Activated CD8-positive, alpha-beta memory T cell treated with anti-CD3 and anti-CD28 coated beads for 1 hour (primary cell): ENCODE results near the gene RELA.
A peak's percentile ranks its signal among the peaks of the same experiment; 100 is the strongest.
"Not testable (repeated sequence)": the region's sequence is repeated elsewhere in the genome, so short reads cannot be mapped to it uniquely, and the experiment has no call there.

Experiments
- DNase-seq, 2 donors: peaks; one replicate each; pipeline ENCODE4 v3.0.0-alpha.2; 2020; ENCODE audit warnings: low read depth in 1 of 2; ENCODE audit errors: extremely low read depth in 1 of 2

The RELA gene

DNA sequence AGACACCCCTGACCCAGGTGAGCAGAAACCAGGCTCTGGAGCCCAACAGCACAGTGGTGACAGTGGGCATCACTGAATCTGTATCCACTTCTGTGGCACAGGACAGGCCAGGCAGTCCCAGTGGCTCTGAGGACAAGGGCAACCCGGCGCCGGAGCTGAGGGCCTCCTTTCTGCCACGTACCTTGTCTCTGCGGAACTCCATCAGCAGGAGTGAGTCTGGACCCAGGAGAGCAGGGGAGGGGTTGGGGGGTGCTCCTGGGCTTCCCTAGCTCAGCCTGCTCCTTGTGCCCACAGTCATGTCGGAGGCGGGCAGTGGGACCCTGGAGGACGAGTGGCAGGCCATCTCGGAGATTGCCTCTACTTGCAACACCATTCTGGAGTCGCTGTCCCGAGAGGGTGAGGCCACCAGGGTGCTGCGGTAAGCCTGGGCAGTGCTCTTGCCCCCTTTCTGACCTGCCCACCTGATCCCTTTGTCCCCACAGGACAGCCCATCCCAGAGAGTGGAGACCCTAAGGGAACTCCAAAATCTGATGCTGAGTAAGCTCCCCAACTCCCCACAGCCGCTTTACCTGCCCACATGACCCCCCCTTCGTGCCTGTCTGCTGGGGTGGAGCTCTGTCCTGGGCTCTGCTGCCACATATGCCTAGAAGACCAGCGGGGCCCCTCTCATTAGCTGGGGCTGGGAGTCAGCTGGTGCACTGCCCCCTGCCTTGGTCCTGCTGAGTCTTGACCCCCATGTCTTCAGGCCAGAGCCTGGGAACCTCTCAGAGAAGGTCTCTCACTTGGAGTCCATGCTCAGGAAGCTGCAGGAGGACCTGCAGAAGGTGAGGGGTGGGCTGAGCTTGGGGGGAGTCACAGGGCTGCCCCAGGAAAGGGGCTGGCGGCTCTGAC lies 12.8 kb downstream of the RELA start:
- no peak for DNase-seq

DNA sequence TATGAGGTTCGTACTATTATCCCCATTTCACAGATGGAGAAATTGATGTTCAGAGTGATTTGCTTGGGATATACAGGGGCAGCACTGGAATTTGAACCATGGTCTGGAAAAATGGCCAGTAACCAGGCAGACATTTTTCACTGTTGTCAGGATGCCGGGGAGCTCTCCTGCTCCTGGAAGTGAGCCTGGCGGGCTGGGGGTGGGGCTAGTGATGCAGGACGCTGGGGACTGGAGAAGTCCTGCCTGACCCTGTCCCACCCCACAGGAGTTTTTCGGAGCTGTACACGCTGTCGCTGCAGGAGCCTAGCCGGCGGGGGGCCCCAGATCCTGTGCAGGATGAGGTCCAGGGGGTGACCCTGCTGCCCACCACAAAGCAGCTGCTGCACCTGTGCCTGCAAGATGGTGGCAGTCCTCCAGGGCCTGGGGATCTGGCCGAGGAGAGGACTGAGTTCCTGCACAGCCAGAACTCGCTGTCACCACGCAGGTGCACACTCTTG lies 13.7 kb downstream of the RELA start:
- DNase-seq, result no peak

DNA sequence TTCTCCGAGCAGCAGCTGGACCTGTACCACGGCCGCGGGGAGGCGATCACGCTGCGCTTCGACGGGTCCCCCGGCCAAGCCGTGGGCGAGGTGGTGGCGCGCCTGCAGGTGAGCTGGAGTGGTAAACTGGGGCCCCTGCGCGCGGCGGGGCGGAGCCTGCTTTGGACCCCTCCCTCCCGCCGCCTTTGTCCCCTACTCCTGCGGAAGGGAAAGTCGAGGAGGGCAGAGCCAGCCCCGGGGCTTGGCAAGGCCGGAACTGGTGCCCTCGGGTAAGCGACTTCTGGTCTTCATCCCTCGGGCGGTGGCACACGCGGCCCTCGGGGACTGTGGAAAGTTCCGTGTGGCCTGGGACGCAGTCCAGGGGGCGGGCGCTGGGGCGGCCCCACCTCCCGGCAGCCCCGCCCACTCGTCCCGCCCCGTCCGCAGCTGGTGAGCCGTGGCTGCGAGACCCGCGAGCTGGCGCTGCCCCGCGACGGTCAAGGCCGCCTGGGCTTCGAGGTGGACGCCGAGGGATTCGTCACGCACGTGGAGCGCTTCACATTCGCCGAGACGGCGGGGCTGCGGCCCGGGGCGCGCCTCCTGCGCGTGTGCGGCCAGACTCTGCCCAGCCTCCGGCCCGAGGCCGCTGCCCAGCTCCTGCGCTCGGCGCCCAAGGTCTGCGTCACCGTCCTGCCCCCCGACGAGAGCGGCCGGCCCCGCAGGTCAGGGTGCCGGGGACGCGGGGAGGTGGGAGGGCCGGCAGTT lies 15.6 kb downstream of the RELA start:
- no peak for DNase-seq

DNA sequence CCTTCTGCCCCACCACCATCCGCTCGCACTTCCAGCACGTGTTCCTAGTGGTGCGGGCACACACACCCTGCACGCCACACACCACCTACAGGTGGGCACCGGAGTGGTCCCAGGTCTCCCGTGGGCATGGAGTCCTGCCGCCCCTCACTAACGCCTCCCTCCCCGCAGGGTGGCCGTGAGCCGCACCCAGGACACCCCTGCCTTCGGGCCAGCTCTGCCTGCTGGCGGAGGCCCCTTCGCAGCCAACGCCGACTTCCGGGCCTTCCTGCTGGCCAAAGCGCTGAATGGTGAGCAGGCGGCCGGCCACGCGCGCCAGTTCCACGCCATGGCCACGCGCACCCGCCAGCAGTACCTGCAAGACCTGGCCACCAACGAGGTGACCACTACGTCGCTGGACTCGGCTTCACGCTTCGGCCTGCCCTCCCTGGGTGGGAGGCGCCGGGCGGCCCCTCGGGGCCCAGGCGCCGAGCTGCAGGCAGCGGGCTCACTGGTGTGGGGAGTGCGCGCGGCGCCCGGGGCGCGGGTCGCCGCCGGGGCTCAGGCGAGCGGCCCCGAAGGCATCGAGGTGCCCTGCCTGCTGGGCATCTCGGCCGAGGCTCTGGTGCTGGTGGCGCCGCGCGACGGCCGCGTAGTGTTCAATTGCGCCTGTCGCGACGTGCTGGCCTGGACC lies 16.3 kb downstream of the RELA start:
- DNase-seq, result no peak

DNA sequence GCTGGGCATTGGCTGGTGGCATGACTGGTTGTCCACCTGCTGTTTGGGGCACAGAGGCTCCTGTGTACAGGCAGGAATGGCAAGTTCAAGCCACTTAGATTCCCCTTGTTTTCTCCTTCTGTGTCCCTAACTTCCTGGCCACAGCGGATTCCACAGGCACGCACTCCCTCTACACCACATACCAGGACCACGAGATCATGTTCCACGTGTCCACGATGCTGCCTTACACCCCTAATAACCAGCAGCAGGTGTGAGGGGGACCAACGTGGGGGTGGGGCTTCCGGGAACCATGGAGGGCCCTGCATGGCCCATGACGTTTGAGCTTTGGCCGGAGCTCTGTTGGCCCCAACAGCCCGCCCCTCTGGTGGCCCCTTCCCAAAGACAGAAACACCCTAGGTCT lies 17.0 kb downstream of the RELA start:
- no peak for DNase-seq

DNA sequence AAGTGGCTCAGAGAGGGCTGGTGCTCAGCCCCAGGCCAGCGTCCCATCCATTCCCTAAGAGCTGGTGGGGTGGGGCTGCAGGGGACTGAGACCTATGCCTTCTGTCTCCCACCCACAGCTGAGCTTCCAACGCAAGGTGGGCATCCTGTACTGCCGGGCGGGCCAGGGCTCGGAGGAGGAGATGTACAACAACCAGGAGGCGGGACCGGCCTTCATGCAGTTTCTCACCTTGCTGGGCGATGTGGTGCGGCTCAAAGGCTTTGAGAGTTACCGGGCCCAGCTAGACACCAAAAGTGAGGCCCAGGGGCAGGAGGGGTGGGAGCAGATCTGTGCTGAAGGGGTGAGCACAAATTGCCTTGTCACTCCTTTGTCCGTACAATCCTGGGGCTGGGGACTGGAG lies 17.9 kb downstream of the RELA start:
- DNase-seq, result no peak

DNA sequence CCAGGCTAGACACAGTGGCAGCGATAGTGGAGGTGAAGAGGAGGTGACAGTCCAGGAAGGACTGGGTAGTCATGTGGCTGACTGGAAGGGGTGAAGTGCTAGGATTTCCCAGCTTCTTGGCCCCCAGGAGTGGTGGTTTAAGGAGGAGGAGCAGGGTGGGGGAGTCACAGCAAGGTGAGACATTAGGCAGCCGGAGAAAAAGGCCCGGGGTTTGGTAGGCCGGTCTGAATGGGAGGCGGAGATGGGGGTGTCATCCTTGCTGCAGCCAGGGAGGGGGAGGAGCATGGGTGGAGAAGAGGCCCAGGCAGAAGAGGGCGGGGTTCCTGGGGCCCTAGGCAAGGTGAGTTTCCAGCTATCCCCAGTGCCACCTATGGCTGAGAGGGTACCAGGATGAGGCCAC lies 18.7 kb downstream of the RELA start:
- DNase-seq, result no peak

DNA sequence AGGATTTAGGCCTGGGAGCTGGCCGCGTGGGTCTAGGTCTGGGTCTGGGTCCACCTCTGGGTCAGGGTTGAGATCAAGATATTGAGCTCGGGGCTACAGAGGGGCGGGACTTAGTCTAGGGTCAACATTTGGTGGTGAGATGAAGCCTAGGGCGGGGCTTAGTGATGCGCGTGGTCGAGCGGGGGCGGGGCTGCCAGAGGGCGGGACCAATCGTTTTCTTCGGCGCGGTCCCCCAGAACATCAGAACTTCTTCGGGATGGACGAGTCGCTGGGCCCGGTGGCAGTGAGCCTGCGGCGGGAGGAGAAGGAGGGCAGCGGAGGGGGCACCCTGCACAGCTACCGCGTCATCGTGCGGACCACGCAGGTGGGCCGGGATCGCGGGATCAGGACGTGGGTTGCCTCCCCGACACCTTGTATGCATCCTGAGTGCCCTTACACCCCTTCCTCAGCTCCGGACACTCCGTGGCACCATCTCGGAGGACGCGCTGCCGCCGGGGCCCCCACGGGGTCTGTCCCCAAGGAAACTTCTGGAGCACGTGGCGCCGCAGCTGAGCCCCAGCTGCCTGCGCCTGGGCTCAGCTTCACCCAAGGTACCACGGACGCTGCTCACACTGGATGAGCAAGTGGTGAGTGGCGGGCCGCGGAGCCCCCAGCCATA lies 20.6 kb downstream of the RELA start:
- no peak for DNase-seq

DNA sequence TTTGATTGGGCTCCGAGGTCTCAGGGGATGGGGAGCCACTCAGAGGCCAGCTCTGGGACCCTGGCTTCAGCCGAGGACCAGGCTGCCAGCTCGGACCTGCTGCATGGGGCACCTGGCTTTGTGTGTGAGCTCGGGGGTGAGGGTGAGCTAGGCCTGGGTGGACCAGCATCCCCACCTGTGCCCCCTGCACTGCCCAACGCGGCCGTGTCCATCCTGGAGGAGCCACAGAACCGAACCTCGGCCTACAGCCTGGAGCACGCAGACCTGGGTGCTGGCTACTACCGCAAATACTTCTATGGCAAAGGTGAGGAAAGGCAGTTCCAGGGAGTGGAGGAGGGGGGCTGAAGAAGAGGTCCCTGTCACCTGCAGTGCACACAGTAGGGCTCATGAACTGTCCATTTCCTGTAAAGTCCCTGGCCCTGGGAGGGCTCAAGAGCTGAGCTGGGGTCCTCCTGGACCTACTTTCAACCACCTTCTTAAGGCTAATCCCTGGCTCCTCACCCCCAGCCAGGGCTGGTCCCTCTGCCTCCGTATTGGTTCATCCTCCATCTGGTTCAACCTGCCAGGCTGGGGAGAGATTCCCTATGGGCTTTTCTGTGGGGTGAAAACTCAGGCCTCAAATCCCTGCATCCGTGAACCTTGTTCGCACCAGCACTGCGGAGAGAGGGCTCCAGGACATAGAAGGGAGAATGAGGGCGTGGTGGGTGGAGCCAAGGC lies 21.3 kb downstream of the RELA start:
- DNase-seq, result no peak

DNA sequence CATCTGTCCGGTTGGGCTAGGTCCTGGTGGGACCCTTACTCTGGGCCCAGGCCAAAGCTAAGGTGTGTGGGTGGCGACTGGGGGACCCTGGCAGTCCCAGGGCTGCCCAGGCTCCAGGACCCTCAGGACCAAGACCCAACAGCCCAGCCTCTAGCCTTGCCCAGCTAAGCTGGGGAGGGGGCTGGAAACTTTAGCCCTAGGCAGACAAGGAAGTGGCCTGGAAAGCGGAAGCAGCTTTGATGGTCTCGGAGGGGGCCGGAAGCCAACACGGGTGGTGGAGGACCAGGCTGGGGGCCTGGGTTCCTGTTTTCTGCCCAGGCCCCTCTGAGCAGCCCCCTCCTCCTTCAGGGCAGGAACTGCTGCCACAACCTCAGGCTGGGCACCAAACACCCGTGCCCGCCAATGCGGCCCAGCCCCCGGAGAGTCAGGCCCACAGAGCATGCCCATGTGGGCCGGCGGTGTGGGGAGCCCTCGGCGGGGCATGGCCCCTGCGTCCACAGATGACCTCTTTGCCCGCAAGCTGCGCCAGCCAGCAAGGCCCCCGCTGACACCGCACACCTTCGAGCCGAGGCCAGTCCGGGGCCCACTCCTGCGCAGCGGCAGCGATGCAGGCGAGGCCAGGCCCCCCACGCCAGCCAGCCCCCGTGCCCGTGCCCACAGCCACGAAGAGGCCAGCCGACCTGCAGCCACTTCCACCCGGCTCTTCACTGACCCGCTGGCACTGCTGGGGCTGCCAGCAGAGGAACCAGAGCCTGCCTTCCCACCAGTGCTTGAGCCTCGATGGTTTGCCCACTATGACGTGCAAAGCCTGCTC lies 22.0 kb downstream of the RELA start:
- DNase-seq, result no peak

DNA sequence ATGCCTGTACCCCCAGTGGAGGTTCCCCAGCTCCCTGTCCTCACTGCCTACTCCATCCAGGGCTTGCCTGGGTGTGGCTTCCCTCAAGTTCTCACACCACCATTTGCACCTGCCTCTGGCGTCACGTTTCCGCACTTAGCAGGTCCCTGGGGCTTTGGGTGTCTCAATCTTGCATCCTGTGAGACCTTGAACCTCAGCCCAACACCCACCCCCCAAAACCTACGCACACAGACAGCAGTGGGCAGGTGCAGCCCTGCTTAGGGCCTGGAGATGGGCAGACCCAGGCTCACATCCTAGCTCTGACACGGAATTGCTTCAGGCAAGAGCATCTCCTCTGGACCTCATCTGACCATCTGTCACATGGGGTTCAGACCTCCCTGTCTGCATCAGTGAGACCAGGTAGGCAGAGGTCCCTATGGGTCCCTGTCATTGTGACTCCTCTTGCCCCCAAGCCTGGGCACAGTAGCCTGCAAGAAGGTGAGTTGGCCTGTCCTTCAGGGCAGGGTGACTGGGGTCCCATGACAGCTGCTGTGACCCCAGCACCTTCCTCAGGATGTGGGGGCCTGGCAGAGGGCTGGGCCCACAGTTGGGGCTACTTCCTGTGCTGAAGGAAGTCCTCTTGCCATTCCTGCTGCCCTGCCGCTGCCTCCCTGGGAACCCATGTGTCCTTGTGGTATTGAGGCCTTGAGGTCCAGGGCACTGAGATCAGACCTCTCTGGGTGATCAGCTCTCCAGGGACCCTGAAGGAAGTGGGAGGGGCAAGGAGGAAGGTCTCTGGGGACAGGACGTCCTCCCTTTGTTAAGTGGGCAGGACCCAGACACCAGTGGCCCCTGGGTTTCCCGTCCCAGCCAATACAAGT lies 22.9 kb downstream of the RELA start:
- peak; percentile 46 to 71 for DNase-seq

DNA sequence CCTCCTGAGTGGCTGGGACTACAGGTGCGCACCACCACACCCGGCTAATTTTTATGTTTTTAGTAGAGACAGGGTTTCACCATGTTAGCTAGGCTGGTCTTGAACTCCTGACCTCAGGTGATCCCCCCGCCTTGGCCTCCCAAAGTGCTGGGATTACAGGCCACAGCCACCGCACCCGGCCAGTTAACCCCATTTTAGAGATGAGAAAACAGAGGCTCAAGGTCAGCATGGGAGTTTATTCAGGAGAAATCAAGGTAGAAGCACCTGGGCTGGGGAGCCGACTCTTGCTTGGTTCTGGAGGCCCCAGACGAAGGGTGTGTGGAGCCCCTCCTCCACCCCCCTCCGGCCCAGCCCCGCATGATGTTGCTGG lies 23.5 kb downstream of the RELA start:
- not testable (repeated sequence) for DNase-seq

DNA sequence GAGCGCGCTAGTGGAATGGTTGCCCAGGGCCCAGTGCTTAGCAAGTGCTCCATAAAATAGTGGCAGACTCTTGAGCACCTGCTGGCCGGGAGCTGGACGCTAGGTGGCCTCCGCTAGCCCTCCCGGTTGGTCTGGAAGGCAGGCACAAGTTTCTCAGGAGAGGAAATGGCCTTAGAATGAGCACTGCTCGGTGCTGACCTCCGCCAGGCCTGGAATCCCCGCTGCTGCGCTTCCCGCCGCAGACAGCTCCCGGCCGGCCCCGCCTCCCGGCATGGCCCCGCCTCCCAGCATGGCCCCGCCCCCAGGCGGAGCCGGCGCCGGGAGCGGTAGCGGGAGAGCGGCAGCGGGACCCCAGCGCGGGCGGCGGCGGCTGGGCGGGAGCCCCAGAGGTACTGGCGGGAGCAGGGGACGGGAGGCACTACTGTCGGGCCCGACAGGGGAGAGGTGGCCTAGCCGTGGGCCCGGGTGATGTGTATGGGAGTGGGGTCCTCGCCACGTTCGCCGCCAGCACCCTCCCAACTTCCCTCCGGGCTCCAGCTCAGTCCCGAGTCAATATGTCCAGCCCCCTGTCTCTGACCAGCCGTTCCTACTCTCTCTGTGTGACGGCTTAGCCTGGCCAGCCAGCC lies 24.8 kb downstream of the RELA start, which contains the start of gene SIPA1:
TSS of gene SIPA1 (plus strand) at position 308 of the 626 bp plus-strand sequence. CDS start 2,821 bp downstream, outside the sequence.
- peak in 1 of 2 donors; percentile 61 for DNase-seq

DNA sequence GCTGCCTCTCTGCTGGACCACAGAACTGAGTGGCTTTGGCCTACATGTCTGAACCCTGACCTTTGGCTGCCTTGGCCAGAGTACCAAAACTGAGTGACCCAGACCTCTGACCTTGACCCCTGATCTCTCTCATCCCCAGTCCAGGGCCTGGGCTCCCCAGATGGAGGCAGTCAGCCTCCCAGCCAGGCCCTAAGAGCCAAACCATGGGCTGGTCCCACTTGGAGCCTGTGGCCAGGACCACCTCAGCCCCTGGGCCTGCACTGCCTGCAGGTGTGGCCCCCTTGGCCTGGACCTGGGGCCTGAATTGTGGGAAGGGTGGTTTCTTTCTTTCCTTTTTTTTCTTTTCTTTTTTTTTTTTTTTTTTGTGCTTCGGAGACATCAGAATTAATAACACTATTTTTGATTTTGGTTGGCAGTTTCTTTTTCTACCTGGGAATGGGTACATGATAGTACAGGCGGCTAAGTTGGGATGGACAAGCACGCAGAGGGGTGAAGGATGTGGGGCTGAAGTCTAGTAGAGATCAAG lies 25.6 kb downstream of the RELA start:
- DNase-seq, result no peak

DNA sequence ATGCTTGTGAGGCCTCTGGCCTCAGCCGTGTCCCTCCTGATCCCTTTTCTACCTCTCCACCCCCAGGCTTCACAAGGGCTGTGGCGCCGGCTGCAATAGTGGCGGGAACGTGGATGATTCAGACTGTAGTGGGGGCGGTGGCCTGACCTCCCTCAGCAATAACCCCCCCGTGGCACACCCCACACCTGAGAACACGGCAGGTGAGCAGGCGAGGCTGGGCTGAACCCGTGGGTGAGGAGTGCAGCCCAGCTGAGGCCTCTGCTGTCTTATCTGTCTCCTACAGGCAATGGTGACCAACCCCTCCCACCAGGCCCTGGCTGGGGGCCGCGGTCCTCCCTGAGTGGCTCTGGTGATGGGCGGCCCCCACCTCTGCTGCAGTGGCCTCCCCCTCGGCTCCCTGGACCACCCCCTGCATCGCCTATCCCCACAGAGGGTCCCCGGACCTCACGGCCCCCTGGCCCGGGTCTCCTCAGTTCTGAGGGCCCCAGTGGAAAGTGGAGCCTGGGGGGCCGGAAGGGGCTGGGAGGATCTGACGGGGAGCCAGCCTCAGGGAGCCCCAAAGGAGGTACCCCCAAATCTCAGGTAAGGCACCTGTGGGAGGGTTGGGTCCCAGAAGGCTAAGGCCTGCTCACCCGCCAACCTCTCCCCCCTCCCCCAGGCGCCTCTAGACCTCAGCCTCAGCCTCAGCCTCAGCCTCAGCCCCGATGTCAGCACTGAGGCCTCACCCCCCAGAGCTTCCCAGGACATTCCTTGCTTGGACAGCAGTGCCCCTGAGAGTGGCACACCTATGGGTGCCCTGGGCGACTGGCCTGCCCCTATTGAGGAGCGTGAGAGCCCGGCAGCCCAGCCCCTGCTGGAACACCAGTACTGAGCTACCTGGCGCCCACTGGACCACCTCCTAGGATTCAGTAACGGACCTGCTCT lies 26.3 kb downstream of the RELA start:
- no peak for DNase-seq

DNA sequence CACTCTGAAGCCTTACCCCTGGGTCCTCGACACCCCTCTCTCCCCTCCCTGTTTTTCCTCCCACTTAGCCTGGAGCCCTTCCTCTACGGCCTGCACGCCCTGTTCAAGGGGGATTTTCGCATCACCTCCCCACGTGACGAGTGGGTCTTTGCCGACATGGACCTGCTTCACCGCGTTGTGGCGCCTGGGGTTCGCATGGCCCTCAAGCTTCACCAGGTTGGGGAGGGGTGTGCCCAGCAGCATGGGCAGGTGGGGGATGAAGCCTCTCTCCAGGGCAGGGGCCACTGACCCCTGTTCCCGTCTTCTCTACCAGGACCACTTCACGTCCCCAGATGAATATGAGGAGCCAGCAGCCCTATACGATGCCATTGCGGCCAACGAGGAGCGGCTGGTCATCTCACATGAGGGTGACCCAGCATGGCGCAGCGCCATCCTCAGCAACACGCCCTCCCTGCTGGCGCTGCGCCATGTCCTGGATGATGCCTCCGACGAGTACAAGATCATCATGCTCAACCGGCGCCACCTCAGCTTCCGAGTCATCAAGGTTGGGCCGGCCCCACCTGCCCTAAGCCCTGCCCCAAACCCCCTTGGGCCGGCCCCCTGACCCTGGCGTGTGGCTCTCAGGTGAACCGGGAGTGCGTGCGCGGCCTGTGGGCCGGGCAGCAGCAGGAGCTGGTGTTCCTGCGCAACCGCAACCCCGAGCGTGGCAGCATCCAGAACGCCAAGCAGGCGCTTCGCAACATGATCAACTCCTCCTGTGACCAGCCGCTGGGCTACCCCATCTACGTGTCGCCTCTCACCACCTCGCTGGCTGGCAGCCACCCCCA lies 27.6 kb downstream of the RELA start:
- no peak for DNase-seq
